ENCODE measurements around the gene COPS9. TPM values are rescaled to one million over a fixed set of nuclear protein-coding genes. Genes with fewer than 3 reads are reported as not detected.

The COPS9 gene
- total RNA-seq = 118 TPM
- long read RNA-seq, partial matches to known transcripts = 0 of 5 reads
- long read RNA-seq, other reads (novel, unspliced or antisense) = 2 of 5 reads

- peak; percentile 95 for DNase-seq (ENCODE audit: low spot score)
Observed at GRCh38 chr2:240136013-240136670, at the start of gene COPS9. Gene COPS9, minus strand, starts transcription at chr2:240136305. Its CDS starts 21 bp downstream, at chr2:240136284.

GRCh38 chr2:240184656-240185055 lies 48.6 kb upstream of the COPS9 start:
- no peak for DNase-seq (ENCODE audit: low spot score)

GRCh38 chr2:240183875-240184590 lies 47.9 kb upstream of the COPS9 start:
- peak; percentile 75 for DNase-seq (ENCODE audit: low spot score)

- peak; percentile 62 for DNase-seq (ENCODE audit: low spot score)
Observed at GRCh38 chr2:240183006-240183874, 47.1 kb upstream of the COPS9 start.

GRCh38 chr2:240182476-240182875 lies 46.4 kb upstream of the COPS9 start:
- peak; percentile 59 for DNase-seq (ENCODE audit: low spot score)

GRCh38 chr2:240182001-240182400 lies 45.9 kb upstream of the COPS9 start:
- DNase-seq (ENCODE audit: low spot score) = peak; percentile 60

- no peak for DNase-seq (ENCODE audit: low spot score)
Observed at GRCh38 chr2:240179941-240180666, 44.0 kb upstream of the COPS9 start.

- DNase-seq (ENCODE audit: low spot score) = no peak
Observed at GRCh38 chr2:240179186-240179815, 43.2 kb upstream of the COPS9 start.

GRCh38 chr2:240178564-240178963 lies 42.5 kb upstream of the COPS9 start:
- no peak for DNase-seq (ENCODE audit: low spot score)

GRCh38 chr2:240174496-240174895 lies 38.4 kb upstream of the COPS9 start:
- DNase-seq (ENCODE audit: low spot score) = no peak

- DNase-seq (ENCODE audit: low spot score) = no peak
Observed at GRCh38 chr2:240172071-240172895, 36.2 kb upstream of the COPS9 start.

- no peak for DNase-seq (ENCODE audit: low spot score)
Observed at GRCh38 chr2:240170883-240171282, 34.8 kb upstream of the COPS9 start.

- no peak for DNase-seq (ENCODE audit: low spot score)
Observed at GRCh38 chr2:240170354-240170735, 34.2 kb upstream of the COPS9 start.

GRCh38 chr2:240169486-240170353 lies 33.6 kb upstream of the COPS9 start:
- DNase-seq (ENCODE audit: low spot score) = no peak

- DNase-seq (ENCODE audit: low spot score) = no peak
Observed at GRCh38 chr2:240168546-240169361, 32.6 kb upstream of the COPS9 start.

- no peak for DNase-seq (ENCODE audit: low spot score)
Observed at GRCh38 chr2:240168041-240168440, 31.9 kb upstream of the COPS9 start.

- DNase-seq (ENCODE audit: low spot score) = no peak
Observed at GRCh38 chr2:240167588-240167880, 31.4 kb upstream of the COPS9 start.

Measured in mesenteric fat pad (tissue), 1 donor.